ENCODE results near the gene CACNA1H.
"Not testable (repeated sequence)": the region's sequence is repeated elsewhere in the genome, so short reads cannot be mapped to it uniquely, and the experiment has no call there.

CACNA1H gene

GRCh38 chr16:1182950-1183907 is 30.3 kb downstream of the CACNA1H start:
- DNase-seq (ENCODE audit: low read depth) = no peak
- H3K4me3 ChIP-seq (ENCODE audit: low read depth, low read length) = no peak overlapping the region

DNA sequence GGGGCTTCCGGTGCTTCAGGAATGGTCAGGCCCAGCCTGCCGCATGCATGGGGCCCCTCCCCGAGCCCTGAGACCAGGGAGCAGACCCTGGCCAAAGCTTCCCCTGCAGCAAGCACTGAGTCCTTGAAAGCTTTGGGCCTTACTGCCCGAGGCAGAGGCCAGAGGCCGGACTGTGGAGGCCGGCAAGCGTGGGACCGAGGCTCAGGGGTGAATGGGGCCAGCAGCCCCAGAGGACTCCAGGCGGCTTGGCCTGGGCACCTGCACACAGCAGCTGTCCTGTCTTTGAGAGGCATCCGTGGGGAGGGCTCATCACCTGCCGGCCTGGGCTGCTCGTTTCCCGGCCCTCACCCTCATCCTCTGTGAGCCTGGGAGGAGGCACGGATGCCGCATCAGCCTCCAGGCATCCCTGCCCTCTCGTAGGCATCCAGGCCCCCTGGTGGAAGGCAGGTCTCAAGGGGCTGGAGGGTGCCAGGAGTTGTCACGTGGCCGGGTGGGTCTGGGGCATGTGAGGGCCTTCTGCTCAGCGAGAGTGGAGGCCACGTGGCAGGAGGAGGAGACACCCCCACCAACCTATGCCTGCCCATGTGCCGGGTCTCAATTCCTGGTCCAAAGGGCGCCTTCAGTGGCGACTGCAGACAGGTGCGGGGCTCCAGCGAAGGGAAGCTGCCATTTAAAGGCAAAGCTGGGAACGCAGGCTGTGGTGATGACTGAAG is 31.4 kb downstream of the CACNA1H start:
- no peak for TF ChIP-seq CTCF (IDR thresholded peaks at IDR 0.05; ENCODE audit: control insufficient read depth, extremely low read depth, insufficient read depth)
- no peak overlapping the region for H3K4me3 ChIP-seq (ENCODE audit: low read depth, low read length)
- DNase-seq (ENCODE audit: low read depth) = no peak

More at GRCh38 chr16:1182950-1183907, 30.3 kb downstream of the CACNA1H start:
- no peak for TF ChIP-seq CTCF (IDR thresholded peaks at IDR 0.05; ENCODE audit: control insufficient read depth, extremely low read depth, insufficient read depth)

DNA sequence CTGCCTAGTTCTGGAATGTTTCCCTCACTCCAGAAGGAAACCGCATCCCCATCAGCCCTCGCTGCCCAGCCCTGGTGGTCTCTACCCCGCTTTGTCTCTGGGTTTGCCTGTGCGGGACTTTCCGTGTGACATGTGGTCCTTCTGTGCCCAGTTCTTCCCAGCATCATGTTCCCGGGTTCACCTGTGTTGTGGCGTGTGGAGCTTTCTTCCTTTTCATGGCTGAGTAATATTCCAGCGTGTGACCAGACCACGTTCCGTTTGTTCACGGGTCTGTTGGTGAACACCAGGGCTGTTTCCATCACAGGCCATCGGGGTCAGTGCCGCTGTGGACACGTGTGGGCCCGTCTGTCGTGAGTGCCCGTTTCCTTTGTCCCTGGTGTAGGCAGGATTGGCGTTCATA is 32.1 kb downstream of the CACNA1H start:
- H3K4me3 ChIP-seq (ENCODE audit: low read depth, low read length) = no peak overlapping the region
- no peak for DNase-seq (ENCODE audit: low read depth)
- TF ChIP-seq CTCF (IDR thresholded peaks at IDR 0.05; ENCODE audit: control insufficient read depth, extremely low read depth, insufficient read depth) = no peak

GRCh38 chr16:1185460-1186207 is 32.7 kb downstream of the CACNA1H start:
- DNase-seq (ENCODE audit: low read depth); H3K4me3 ChIP-seq (ENCODE audit: low read depth, low read length): not testable (repeated sequence)

GRCh38 chr16:1188432-1189189 is 35.7 kb downstream of the CACNA1H start:
- no peak for DNase-seq (ENCODE audit: low read depth)
- H3K4me3 ChIP-seq (ENCODE audit: low read depth, low read length) = no peak overlapping the region
- TF ChIP-seq CTCF (IDR thresholded peaks at IDR 0.05; ENCODE audit: control insufficient read depth, extremely low read depth, insufficient read depth) = no peak

GRCh38 chr16:1189455-1189854 is 36.5 kb downstream of the CACNA1H start:
- no peak for TF ChIP-seq CTCF (IDR thresholded peaks at IDR 0.05; ENCODE audit: control insufficient read depth, extremely low read depth, insufficient read depth)
- no peak for DNase-seq (ENCODE audit: low read depth)
- H3K4me3 ChIP-seq (ENCODE audit: low read depth, low read length) = no peak overlapping the region

GRCh38 chr16:1190789-1191188 is 37.9 kb downstream of the CACNA1H start:
- not testable (repeated sequence) for H3K4me3 ChIP-seq (ENCODE audit: low read depth, low read length); DNase-seq (ENCODE audit: low read depth)
